Activated T-cell treated with anti-CD3 and anti-CD28 coated beads, Interleukin-2, amount 50 U/mL, for 72 hours (primary cell): Measurements from ENCODE around the gene ABHD2. TPM values are rescaled to one million over a fixed set of nuclear protein-coding genes. Genes with fewer than 3 reads are reported as not detected.
"Not testable (repeated sequence)": the region's sequence is repeated elsewhere in the genome, so short reads cannot be mapped to it uniquely, and the experiment has no call there.

Experiments used
- ATAC-seq, 2 donors: fragments of 150-1000 bp; cut with Tn5 transposase; replicated peaks in 1 of 2; 2 replicates each; pipeline ENCODE4 v1.10.0; 2021; ENCODE audit warnings: moderate library complexity in 2 of 2, mild to moderate bottlenecking in 1 of 2
- DNase-seq, 2 donors: peaks; one replicate each; pipeline ENCODE4 v3.0.0; 2021 to 2022; ENCODE audit warnings: mixed read lengths in 1 of 2
- H3K27ac Mint-ChIP-seq: one replicate; pipeline ENCODE4 v1.8.0; 2022; ENCODE audit warnings: mild to moderate bottlenecking, moderate library complexity, mixed read lengths
- H3K27me3 Mint-ChIP-seq: one replicate; pipeline ENCODE4 v1.8.0; 2022; ENCODE audit warnings: low read depth, mixed read lengths
- H3K36me3 Mint-ChIP-seq, 2 donors: one replicate each; pipeline ENCODE4 v1.8.0; 2022; ENCODE audit warnings: mixed read lengths in 2 of 2, mild to moderate bottlenecking in 1 of 2; ENCODE audit not compliant: insufficient read depth in 2 of 2
- H3K4me1 Mint-ChIP-seq: one replicate; pipeline ENCODE4 v1.8.0; 2022; ENCODE audit warnings: low read depth, mixed read lengths
- H3K4me3 Mint-ChIP-seq, 2 donors: one replicate each; pipeline ENCODE4 v1.8.0; 2022; ENCODE audit warnings: mild to moderate bottlenecking in 2 of 2, mixed read lengths in 2 of 2, moderate library complexity in 2 of 2
- H3K9me3 Mint-ChIP-seq, 2 donors: one replicate each; pipeline ENCODE4 v1.8.0; 2022; ENCODE audit warnings: mixed read lengths in 2 of 2
- total RNA-seq, 2 donors: library from RNA; stranded (reverse); gene quantifications; one replicate each; pipeline ENCODE4 v1.2.3, GENCODE V29; 2022

ABHD2 gene, protein sequence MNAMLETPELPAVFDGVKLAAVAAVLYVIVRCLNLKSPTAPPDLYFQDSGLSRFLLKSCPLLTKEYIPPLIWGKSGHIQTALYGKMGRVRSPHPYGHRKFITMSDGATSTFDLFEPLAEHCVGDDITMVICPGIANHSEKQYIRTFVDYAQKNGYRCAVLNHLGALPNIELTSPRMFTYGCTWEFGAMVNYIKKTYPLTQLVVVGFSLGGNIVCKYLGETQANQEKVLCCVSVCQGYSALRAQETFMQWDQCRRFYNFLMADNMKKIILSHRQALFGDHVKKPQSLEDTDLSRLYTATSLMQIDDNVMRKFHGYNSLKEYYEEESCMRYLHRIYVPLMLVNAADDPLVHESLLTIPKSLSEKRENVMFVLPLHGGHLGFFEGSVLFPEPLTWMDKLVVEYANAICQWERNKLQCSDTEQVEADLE
- total RNA-seq: 10 to 100 TPM; 36.8 to 44.1 TPM

- Mint-ChIP-seq H3K9me3 (no peaks in the 10 kb centered on the region), H3K36me3 (no peaks in the 10 kb centered on the region), H3K4me3 (no peak within 1 kb of the TSS), H3K27me3 (no peaks in the 10 kb centered on the region), H3K27ac (no peak within 1 kb of the TSS), H3K4me1 (peaks cover 33% of the 10 kb centered on the region)
- peak; percentile 99 for DNase-seq
- ATAC-seq: peak; percentile 96
These were observed at the start of gene ABHD2 for GRCh38 chr15:89087830-89088604. Gene ABHD2, plus strand, starts transcription at chr15:89088456. Its CDS starts 27,872 bp downstream, at chr15:89116328.

DNA sequence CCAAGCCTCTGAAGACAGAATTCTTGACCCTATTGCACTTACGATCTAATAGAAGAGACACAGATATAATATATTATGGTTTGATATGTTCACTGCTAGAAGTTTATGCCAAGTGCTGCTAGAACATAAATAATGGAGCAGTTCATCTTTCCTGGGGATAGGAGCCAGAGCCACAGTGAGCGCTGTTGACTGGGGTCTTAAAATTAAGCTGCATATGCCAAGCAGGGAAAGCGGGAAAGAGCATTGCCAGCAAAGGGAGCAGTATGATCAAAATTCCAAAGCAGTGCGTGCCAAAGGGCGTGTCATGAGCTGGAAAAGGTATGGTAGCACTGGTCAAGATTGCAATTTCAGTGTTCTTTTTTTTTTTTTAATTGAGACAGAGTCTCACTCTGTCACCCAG lies 49.1 kb upstream of the ABHD2 start:
- DNase-seq (no peak), ATAC-seq (no peak)
- Mint-ChIP-seq H3K9me3 (no peaks in the 10 kb centered on the region), H3K27ac (no peak overlapping the region), H3K4me1 (peaks cover 4% of the 10 kb centered on the region), H3K27me3 (peaks cover 28% of the 10 kb centered on the region), H3K36me3 (no peaks in the 10 kb centered on the region), H3K4me3 (no peak overlapping the region)

GRCh38 chr15:89041507-89041906 lies 46.7 kb upstream of the ABHD2 start:
- peaks cover 4% of the 10 kb centered on the region for H3K4me1 Mint-ChIP-seq
- peaks cover 0 to 1% of the 10 kb centered on the region in 2 donors for H3K36me3 Mint-ChIP-seq
- DNase-seq (no peak), ATAC-seq (no peak)
- peaks cover 13% of the 10 kb centered on the region for H3K27me3 Mint-ChIP-seq
- H3K4me3 Mint-ChIP-seq: no peak overlapping the region
- H3K9me3 Mint-ChIP-seq: no peaks in the 10 kb centered on the region
- no peak overlapping the region for H3K27ac Mint-ChIP-seq

DNA sequence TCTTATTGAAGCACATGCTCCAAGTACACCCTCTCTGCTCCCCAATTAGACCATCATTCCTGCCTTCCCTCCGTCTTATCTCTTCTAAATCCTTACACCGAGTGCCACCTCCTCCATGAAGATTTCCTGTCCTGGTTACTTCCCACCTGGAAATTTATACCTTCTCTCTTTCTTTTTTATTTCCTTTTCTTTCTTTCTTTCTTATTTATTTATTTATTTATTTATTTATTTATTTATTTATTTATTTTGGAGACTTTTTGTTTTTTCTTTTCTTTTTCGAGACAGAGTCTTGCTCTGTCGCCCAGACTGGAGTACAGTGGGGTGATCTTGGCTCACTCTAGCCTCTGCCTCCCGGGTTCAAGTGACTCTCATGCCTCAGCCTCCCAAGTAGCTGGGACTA lies 45.9 kb upstream of the ABHD2 start:
- Mint-ChIP-seq H3K4me1 (peaks cover 4% of the 10 kb centered on the region), H3K9me3 (no peaks in the 10 kb centered on the region), H3K27ac (no peak overlapping the region), H3K36me3 (peaks cover 0 to 2% of the 10 kb centered on the region in 2 donors), H3K4me3 (no peak overlapping the region), H3K27me3 (peaks cover 9% of the 10 kb centered on the region)
- DNase-seq (no peak), ATAC-seq (no peak)

- Mint-ChIP-seq H3K4me1 (peaks cover 4% of the 10 kb centered on the region), H3K4me3 (no peak overlapping the region), H3K27ac (no peak overlapping the region), H3K36me3 (peaks cover 0 to 3% of the 10 kb centered on the region in 2 donors), H3K9me3 (peaks cover 0 to 2% of the 10 kb centered on the region in 2 donors), H3K27me3 (no peaks in the 10 kb centered on the region)
- ATAC-seq (no peak), DNase-seq (no peak)
These were observed 44.9 kb upstream of the ABHD2 start for GRCh38 chr15:89043031-89044002.

DNA sequence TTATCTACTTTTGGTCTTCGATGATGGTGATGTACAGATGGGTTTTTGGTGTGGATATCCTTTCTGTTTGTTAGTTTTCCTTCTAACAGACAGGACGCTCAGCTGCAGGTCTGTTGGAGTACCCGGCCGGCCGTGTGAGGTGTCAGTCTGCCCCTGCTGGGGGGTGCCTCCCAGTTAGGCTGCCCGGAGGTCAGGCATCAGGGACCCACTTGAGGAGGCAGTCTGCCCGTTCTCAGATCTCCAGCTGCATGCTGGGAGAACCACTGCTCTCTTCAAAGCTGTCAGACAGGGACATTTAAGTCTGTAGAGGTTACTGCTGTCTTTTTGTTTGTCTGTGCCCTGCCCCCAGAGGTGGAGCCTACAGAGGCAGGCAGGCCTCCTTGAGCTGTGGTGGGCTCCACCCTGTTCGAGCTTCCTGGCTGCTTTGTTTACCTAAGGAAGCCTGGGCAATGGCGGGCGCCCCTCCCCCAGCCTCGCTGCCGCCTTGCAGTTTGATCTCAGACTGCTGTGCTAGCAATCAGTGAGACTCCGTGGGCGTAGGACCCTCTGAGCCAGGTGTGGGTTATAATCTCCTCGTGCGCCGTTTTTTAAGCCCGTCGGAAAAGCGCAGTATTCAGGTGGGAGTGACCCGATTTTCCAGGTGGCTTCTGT lies 39.1 kb upstream of the ABHD2 start:
- H3K4me3 Mint-ChIP-seq, H3K27ac Mint-ChIP-seq, H3K27me3 Mint-ChIP-seq, H3K9me3 Mint-ChIP-seq, ATAC-seq, DNase-seq, H3K36me3 Mint-ChIP-seq: not testable (repeated sequence)
- H3K4me1 Mint-ChIP-seq: peaks cover 12% of the 10 kb centered on the region

GRCh38 chr15:89051875-89052274 lies 36.4 kb upstream of the ABHD2 start:
- DNase-seq (no peak), ATAC-seq (no peak)
- Mint-ChIP-seq H3K9me3 (peaks cover 2 to 4% of the 10 kb centered on the region in 2 donors), H3K27me3 (no peaks in the 10 kb centered on the region), H3K27ac (no peak overlapping the region), H3K36me3 (peaks cover 0 to 3% of the 10 kb centered on the region in 2 donors), H3K4me3 (no peak overlapping the region), H3K4me1 (peaks cover 12% of the 10 kb centered on the region)

DNA sequence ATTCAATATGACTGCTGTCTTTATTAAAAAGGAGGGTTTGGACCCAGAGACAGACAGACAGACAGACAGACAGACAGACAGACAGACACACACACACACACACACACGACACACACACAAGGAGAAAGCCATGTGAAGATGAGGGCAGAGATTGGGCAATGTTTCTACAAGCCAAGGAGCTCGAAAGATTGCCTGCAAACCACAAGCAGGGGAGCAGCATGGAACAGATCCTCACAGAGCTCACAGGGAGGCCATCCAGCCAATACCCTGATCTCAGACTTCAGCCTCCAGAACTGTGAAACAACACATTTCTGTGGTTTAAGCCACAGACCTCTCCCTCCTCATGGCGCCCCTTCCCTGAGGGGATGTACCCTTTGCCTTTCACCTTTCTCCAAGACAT lies 35.8 kb upstream of the ABHD2 start:
- no peaks in the 10 kb centered on the region for H3K27me3 Mint-ChIP-seq
- peaks cover 0 to 3% of the 10 kb centered on the region in 2 donors for H3K36me3 Mint-ChIP-seq
- ATAC-seq: no peak
- no peak overlapping the region for H3K27ac Mint-ChIP-seq
- peaks cover 2 to 4% of the 10 kb centered on the region in 2 donors for H3K9me3 Mint-ChIP-seq
- no peak overlapping the region for H3K4me3 Mint-ChIP-seq
- no peak for DNase-seq
- peaks cover 17% of the 10 kb centered on the region for H3K4me1 Mint-ChIP-seq

GRCh38 chr15:89054873-89055272 lies 33.4 kb upstream of the ABHD2 start:
- Mint-ChIP-seq H3K9me3 (peaks cover 0 to 4% of the 10 kb centered on the region in 2 donors), H3K27ac (no peak overlapping the region), H3K4me3 (no peak overlapping the region), H3K4me1 (peaks cover 20% of the 10 kb centered on the region), H3K27me3 (peaks cover 6% of the 10 kb centered on the region), H3K36me3 (peaks cover 0 to under 1% of the 10 kb centered on the region in 2 donors)
- no peak for DNase-seq
- ATAC-seq: no peak

DNA sequence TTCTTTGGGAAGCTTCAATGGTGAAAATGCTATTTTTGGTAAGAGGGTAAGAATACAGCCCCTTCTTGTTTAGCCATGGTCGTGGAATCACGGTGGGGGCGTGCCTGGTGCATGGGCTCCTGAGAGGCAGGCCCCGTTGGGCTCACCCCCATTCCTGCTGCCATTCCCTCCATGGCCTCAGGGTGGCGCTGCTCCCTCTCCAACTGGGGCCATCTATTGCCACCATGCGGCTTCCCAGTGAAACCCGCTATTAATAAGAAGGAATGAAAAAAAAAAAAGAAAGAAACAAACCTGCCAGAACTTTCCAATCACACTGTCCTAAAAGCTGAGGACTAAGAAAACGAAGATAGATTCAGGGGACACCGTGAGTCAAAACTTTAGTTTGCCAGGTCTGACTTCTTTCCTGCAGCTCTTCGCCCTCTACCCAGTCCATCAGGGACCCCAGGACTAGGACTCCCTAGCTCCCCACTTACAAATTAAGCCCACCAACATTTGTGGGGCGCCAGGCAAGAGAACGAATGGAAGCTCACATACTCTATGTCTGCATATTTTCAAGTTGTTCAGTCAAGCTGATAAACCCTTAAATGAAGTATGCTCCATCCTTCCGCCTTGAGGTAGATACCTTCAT lies 30.6 kb upstream of the ABHD2 start:
- H3K4me3 Mint-ChIP-seq: no peak overlapping the region
- H3K9me3 Mint-ChIP-seq: no peaks in the 10 kb centered on the region
- peaks cover 11% of the 10 kb centered on the region for H3K4me1 Mint-ChIP-seq

DNA sequence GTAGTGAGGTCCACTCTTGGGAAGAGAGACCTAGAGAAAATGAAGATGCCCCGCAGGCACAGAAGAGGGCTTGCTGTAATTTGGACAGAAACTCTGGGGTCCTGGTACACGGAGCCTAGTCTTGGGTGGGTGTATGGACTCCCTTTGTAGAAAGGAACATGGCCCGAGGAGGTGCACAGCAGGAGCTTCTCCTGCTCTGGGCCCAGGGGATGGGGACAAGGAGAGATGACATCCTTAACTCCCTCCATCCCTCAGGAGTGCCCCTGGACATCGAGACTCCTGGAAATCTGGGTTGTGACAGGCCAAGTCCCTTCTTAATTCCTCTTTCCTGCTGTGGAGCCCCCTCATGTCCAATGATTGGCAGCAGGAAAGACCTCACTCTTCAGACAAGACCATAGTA lies 29.9 kb upstream of the ABHD2 start:
- no peak overlapping the region for H3K4me3 Mint-ChIP-seq
- H3K27me3 Mint-ChIP-seq: peaks cover 6% of the 10 kb centered on the region
- no peak overlapping the region for H3K27ac Mint-ChIP-seq
- DNase-seq (no peak), ATAC-seq (no peak)
- no peaks in the 10 kb centered on the region for H3K36me3 Mint-ChIP-seq
- H3K9me3 Mint-ChIP-seq: no peaks in the 10 kb centered on the region
- peaks cover 11% of the 10 kb centered on the region for H3K4me1 Mint-ChIP-seq

More for the DNA sequence above, 30.6 kb upstream of the ABHD2 start:
- H3K27ac Mint-ChIP-seq: no peak overlapping the region
- no peaks in the 10 kb centered on the region for H3K36me3 Mint-ChIP-seq
- H3K27me3 Mint-ChIP-seq: peaks cover 6% of the 10 kb centered on the region
- peak; percentile 86 to 87 for ATAC-seq
- peak; percentile 81 to 87 for DNase-seq

DNA sequence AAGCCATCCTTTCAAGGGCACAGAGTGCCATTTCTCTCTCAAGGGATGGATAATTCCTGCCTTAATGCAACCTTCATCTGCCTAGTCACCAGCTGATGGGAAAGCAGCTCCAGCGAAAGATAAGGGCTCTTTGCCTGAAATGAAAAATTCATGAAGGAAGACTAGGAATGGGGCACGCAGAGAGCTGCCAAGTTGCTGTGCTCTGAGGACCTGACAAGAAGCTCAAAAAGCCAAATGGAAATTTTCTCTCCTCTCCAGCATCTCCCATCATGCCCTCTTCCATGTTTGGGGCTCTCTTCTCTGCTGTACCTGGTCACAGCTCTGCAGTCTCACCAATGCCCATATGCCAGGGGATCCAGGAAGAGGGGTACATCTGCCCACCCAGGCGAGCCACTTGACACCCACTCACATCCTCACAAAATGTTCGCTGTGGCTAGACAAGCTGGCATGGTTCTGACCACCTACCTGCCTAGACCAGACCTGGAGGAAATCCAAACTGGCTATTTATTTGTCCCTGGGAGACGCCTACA lies 29.3 kb upstream of the ABHD2 start:
- DNase-seq: no peak
- Mint-ChIP-seq H3K27me3 (peaks cover 6% of the 10 kb centered on the region), H3K4me3 (no peak overlapping the region), H3K9me3 (no peaks in the 10 kb centered on the region), H3K27ac (no peak overlapping the region), H3K4me1 (peaks cover 11% of the 10 kb centered on the region), H3K36me3 (no peaks in the 10 kb centered on the region)
- ATAC-seq: no peak
